Spleen (tissue), 7 donors: ENCODE measurements around the gene PPP1R14B.

Experiments
- CTCF ChIP-seq, 11 experiments: fragments of 200-600 bp in 7 of 11; fragments of 450-650 bp in 4 of 11; sonication (generic) in 4 of 11; IDR thresholded peaks in 8 of 11; conservative IDR thresholded peaks in 3 of 11; 1 replicate in 7 of 11; 2 replicates in 4 of 11; pipeline versions ENCODE4 v1.4.0 to v1.8.0; 2016 to 2021; ENCODE audit warnings: antibody characterized with exemption in 11 of 11, inconsistent platforms in 4 of 11, mild to moderate bottlenecking in 1 of 11
- POLR2A ChIP-seq, 3 donors: fragments of 450-650 bp; IDR thresholded peaks; one replicate each; pipeline ENCODE4 v1.5.1; 2017; ENCODE audit warnings: antibody characterized with exemption in 3 of 3, mild to moderate bottlenecking in 1 of 3
- donor health status: DM: no; HTN: no; CAD: no; lungs with moderate emphysema.
- donor health status: DM: no; HTN: no; CAD: no.
- donor health status: DM: no; HTN: no; CAD: no.

- TF ChIP-seq POLR2A (IDR thresholded peaks at IDR 0.05) (no peak), CTCF (IDR thresholded peaks at IDR 0.05 in 8 of 11, conservative IDR thresholded peaks at IDR 0.05 in 3 of 11) (no peak)
Observed at GRCh38 chr11:64296236-64296635, 49.5 kb upstream of the PPP1R14B start.
